CD4-positive, alpha-beta T cell treated with Interleukin-6 at 100 ng/mL for 8 hours (primary cell): Measurements from ENCODE around the gene FBXL7.

Source experiments
- DNase-seq: peaks from one replicate; pipeline ENCODE4 v3.0.0-alpha.2; 2020; ENCODE audit warnings: mixed read lengths, low spot score

Gene FBXL7

DNA sequence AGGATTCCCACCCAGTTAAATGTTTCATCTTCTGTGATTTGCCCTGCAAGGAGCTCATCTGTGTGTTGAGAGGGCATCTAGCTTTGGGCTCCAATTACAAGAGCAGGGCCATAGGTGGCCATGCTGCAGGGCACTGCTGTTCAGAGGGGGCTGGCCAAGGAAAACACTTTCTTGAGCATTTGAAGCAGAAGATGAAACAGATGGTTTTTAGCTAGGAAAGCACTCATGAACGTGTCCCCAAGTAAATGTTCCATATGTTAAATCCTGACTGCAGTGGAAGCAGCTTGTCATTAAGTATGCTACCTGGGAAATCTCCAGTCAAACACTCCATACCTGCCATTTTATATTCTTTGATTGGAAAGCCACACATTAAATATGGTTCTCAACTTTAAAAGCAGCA lies 176.6 kb downstream of the FBXL7 start:
- no peak for DNase-seq

GRCh38 chr5:15679161-15679560 lies 179.2 kb downstream of the FBXL7 start:
- no peak for DNase-seq

DNA sequence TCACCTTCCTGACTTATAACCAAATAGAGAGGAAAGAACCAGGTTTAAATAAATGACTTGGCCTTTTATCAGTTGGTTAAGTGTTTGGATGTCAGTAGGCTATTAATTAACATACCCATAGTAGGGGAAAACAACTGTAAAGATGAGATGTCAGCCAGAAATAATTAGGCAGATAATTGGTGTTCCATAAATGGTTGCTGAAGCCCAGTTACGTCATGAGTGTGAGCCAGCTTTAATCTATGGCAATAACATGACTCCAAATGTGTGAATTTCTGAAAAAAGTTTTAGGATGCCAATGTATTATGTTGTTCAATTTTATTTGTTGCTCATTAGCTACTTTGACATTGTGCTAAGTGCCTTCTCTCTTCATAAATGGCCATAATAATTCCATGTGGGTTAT lies 180.5 kb downstream of the FBXL7 start:
- no peak for DNase-seq

GRCh38 chr5:15682122-15682521 lies 182.1 kb downstream of the FBXL7 start:
- no peak for DNase-seq

DNA sequence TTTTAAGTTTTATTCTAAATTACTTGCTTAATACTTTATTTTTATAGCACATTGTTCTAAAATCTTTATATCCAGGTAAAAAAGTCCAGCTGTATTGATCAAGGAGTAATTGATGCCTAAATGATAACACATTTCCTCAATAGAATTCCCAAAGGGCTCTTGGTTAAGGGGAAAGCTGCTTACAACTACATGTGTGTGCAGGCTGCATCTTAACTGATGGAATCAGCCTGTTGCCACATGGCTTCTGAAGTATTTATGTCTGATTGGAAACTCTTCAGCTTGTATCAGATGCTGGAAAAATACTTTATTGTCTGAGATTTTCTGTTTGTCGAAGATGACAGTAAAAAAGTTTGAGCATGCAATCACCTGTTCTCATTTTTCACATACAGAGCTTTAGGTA lies 182.6 kb downstream of the FBXL7 start:
- DNase-seq, result no peak

- no peak for DNase-seq
Observed at GRCh38 chr5:15683332-15683731, 183.4 kb downstream of the FBXL7 start.

GRCh38 chr5:15687401-15687800 lies 187.4 kb downstream of the FBXL7 start:
- no peak for DNase-seq

- no peak for DNase-seq
Observed at GRCh38 chr5:15689836-15690235, 189.9 kb downstream of the FBXL7 start.

GRCh38 chr5:15690611-15691010 lies 190.6 kb downstream of the FBXL7 start:
- DNase-seq, result no peak

- no peak for DNase-seq
Observed at GRCh38 chr5:15691521-15691920, 191.5 kb downstream of the FBXL7 start.

DNA sequence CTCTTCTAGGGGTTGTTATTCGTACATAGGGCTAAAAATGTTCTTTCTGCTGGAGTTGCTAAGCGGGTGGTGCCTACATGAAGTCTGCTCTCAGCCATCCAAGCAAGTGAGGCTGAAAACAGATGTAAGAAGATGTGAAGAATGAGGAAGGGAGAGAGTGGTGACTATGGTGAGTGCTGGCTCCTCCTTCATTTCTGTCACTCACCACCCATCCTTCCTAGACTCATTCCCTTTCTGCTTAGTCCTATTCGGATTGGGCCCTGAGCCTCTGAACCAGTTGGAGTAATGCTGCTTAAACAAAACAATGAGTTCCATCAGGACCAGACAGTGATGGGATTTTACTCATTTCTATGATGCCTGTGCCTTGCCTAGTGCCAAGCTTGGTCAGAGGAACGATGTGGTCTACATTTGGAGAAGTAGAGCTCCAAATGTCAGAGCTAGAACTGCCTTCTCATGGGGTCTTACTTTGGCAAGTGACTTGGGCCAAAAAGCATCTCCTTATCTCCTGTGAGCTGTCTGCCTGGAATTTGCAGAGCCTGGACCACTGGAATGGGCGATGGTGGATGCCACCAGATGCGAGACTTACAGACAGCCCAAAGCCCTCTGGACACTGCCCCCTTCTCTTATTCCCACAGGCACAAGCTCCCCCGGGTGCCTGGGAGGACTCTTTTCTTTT lies 192.9 kb downstream of the FBXL7 start:
- DNase-seq, result no peak

GRCh38 chr5:15693382-15693728 lies 193.4 kb downstream of the FBXL7 start:
- no peak for DNase-seq

DNA sequence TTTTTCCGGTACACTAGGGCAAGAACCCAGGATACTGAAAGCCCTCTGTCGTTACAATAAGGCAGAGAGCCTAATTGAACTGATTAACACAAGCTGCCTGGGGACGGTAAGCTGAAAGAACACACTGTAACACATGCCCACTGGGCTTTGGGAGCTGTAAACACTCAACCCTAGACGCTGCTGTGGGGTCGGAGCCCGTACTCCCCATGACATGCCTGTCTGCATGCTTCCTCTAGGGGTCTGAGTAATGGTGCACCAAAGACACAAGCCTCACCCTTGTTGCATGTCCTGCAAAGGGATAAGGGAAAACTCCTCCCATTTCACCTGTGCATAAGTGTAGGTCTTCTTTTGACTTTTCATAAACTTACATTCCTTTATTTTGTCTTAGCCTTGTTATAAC lies 194.0 kb downstream of the FBXL7 start:
- DNase-seq, result no peak

DNA sequence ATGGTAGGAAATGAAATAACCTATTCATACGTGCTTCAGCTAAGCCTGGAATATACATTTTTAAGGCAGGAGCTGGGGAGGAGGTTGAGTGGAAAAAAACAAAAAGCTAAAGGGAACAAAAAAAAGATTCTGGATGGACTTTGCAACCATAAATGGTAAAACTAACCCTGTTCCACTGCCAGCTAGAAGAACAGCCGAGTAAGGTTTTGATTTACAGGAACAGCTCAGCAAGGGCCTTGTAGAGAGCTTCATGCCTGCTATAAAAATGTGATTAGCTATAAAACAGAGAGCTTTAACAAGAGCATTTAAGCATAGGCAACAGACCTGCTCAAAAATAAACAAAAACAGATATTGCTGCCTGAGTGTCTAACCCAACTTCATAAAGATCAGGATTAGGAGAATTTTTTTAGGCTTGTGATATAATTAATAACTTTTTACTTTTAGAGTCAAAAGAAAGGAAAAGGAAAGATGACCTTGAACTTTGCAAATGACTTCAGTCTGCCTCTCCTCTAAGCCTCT lies 194.8 kb downstream of the FBXL7 start:
- DNase-seq, result no peak

GRCh38 chr5:15695215-15695731 lies 195.3 kb downstream of the FBXL7 start:
- no peak for DNase-seq

- no peak for DNase-seq
Observed at GRCh38 chr5:15700373-15700772, 200.4 kb downstream of the FBXL7 start.

GRCh38 chr5:15702102-15702501 lies 202.1 kb downstream of the FBXL7 start:
- no peak for DNase-seq

- DNase-seq, result no peak
Observed at GRCh38 chr5:15703901-15704300, 203.9 kb downstream of the FBXL7 start.

DNA sequence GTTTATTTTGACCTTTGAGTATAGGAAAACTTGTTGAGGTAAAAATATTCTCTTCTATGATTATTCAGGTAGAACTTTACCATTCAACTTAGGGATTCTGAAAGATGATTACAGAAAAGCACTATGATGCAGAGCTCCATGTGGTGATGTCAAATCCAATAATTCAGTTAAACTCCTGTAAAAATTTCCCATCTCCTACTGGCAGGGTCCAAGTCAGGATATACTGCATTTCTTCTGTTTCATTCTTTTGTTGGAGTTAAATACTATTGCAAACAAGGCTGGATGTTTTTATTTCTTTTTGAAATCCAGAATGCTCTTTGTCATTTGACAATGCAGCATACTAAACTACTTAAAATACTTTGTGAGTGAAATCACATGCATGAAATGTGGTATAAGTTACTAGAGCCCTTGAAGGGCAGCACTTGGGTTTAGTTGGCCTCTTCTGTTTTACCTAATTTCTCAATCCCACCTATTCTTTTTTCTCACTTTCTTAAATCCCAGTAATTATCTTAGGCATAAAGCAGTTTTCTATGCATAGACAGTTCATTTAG lies 204.5 kb downstream of the FBXL7 start:
- DNase-seq, result no peak

DNA sequence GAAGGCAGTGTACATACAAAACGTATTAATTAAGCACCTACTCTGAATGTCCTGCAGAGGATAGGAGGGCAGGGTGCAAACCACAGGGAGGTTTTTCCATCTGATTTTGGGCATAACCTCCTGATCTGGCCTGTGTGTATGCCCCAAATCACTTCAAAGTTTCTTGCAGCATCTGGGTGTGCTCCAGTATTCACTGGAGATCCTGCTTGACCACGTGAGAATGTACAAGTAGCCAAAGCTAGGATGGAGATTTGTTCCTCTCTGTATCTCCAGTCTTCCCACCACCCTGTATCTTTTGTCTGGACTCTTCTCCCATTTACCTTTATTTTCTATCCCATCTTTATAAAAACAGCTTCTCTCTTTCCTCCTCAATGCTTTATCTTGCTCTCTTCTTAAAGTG lies 207.7 kb downstream of the FBXL7 start:
- no peak for DNase-seq

GRCh38 chr5:15711892-15712291 lies 211.9 kb downstream of the FBXL7 start:
- no peak for DNase-seq

DNA sequence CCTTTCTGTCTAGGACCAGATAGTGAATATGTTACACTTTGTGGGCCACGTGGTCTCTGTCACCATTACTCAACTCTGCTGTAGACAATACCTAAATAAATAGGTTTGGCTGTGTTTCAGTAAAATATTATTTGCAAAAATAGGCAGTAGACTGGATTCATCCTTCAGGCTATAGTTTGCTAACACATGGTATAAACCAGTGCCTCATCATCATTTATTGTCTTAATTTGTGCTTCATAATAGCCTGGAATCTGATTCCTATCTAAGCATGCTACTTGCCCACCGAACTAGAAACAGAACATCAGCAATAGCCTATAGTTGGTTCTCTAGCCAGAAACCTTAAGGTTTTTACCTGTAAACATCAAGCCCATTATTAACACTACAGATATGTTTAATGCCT lies 215.6 kb downstream of the FBXL7 start:
- no peak for DNase-seq

DNA sequence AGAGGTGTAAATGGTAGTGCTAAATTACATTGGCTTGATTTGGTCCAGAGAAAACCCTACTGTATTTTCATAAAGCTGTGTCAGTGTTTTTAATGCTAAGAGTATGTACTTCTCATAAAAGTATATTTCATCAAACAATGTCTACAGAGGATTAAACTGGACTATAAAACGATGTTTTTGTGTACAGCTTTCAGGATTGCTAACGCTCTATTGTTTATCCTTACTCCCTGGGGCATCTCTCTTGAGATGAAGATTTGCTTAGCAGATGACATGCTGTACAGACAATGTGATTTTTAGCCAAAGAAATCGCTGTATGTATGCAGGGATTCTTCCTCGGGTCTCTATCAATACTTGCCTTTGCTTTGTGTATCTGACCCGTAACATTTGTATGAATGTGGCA lies 216.0 kb downstream of the FBXL7 start:
- no peak for DNase-seq

DNA sequence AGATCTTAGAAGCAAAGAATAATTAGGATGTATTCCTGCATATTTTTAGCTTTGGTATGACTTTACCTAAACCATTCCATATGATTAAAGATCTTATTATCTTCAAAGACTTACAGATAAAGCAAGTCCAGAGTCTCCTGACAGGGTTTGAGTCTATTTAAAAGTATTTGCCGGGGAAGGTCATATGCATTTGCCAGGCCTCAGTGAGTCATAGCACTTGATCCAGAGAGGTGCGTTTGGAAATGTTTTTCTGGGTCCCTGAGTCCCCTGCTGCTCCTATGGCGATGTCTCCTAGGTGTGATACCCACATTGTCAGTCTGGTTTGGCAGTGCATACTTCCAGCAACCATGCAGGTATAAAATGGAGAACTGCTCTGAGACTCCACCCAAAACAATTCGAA lies 217.0 kb downstream of the FBXL7 start:
- DNase-seq, result no peak
